Measurements from ENCODE around the gene TNXB. TPM values are rescaled to one million over a fixed set of nuclear protein-coding genes. Genes with fewer than 3 reads are reported as not detected.

TNXB gene
- total RNA-seq, 2 donors from 2014 or later, result 10.9 to 15.0 TPM

DNA sequence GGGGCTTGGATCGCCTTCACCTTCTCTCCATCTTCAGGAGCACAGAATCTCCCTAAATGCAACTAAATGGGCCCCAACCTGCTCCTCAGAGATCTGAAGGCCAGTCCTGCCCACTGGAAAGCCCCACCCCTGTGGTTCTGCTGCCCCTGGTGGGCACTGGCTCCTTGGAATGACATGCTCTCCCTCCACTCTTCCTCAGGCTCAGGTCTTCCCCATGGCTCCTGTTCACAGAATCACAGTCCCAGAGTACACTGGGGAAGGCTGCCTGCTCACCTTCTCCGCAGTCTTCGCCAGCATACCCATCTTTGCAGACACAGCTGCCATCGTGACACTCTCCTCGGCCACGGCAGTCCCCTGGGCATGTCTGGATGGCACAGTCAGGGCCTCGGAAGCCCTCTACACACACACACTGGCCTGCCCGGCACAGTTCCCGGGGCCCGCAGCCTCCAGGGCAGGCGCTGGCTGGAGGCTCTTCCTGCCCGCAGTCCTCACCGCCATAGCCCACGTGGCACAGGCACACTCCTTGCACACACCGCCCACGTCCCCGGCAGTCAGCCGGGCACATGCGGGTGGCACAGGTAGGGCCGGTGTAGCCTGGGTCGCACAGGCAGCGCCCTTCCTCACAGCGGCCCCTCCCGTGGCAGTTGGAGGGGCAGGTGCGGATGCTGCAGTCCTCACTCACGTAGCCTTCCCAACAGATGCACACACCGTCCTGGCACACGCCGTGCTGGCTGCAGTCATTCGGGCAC is 13.6 kb downstream of the TNXB start:
- no peaks in the 10 kb centered on the region for H3K9me3 Mint-ChIP-seq
- no peak overlapping the region for H3K4me3 Mint-ChIP-seq
- H3K27me3 Mint-ChIP-seq (ENCODE audit: low read depth), result peaks cover 53% of the 10 kb centered on the region
- H3K27ac Mint-ChIP-seq, result no peak overlapping the region
- peak; percentile 7 to 38 for ATAC-seq (replicated peaks in 1 of 2)
- no peak for DNase-seq
- H3K36me3 Mint-ChIP-seq (ENCODE audit: insufficient read depth in 2 of 2), result no peaks in the 10 kb centered on the region
- no peaks in the 10 kb centered on the region for H3K4me1 Mint-ChIP-seq (ENCODE audit: low read depth)

- peaks cover 58% of the 10 kb centered on the region for H3K27me3 Mint-ChIP-seq (ENCODE audit: low read depth)
- no peaks in the 10 kb centered on the region for H3K9me3 Mint-ChIP-seq
- no peaks in the 10 kb centered on the region for H3K4me1 Mint-ChIP-seq (ENCODE audit: low read depth)
- H3K27ac Mint-ChIP-seq, result no peak overlapping the region
- no peak overlapping the region for H3K4me3 Mint-ChIP-seq
- no peaks in the 10 kb centered on the region for H3K36me3 Mint-ChIP-seq (ENCODE audit: insufficient read depth in 2 of 2)
- no peak for DNase-seq
- ATAC-seq (replicated peaks in 1 of 2), result no peak
These were observed 16.2 kb downstream of the TNXB start for GRCh38 chr6:32092760-32093497.

DNA sequence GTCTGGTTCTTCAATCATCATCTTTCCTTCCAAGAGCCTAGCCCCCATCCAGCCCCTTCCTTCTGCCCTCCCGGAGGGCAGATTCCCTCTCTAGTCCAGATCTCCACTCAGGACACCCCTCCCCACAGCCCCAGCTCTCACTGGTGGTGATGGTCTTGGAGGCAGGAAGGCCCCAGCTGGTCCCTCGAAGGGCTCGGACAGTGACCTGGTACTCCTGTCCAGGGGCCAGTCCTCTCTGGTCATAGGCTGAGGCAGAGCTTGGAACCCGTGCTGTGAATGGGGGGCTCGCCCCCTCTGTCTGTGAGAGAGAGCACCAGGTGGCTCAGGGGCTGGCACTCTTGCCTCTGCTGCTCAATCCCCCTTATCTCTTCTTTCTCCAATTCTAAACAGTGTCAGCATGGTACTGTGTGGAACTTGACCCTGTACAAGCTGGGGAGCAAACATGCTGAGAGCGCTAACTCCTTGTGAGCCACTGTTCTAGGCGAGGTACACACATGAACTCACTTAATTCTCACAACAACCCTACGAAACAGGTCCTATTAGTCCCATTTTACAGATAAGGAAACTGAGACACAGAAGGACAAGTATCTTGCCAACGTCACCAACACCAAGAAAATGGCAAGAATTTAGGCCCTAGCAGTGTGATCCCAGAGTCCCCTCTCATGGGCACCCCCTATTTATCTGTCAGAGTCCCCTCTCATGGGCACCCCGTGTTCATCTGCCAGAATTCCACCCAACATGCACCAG is 19.9 kb downstream of the TNXB start:
- peaks cover 51% of the 10 kb centered on the region for H3K27me3 Mint-ChIP-seq (ENCODE audit: low read depth)
- H3K9me3 Mint-ChIP-seq, result no peaks in the 10 kb centered on the region
- ATAC-seq (replicated peaks in 1 of 2) (no peak), DNase-seq (no peak)
- peaks cover 15% of the 10 kb centered on the region for H3K4me1 Mint-ChIP-seq (ENCODE audit: low read depth)
- H3K27ac Mint-ChIP-seq, result no peak overlapping the region
- H3K36me3 Mint-ChIP-seq (ENCODE audit: insufficient read depth in 2 of 2), result no peaks in the 10 kb centered on the region
- peak overlapping the region in 1 of 2 donors; percentile 33 for H3K4me3 Mint-ChIP-seq

GRCh38 chr6:32088487-32089049 is 20.6 kb downstream of the TNXB start:
- no peak for ATAC-seq (replicated peaks in 1 of 2)
- Mint-ChIP-seq H3K36me3 (ENCODE audit: insufficient read depth in 2 of 2) (no peaks in the 10 kb centered on the region), H3K27me3 (ENCODE audit: low read depth) (peaks cover 55% of the 10 kb centered on the region), H3K27ac (no peak overlapping the region), H3K4me3 (no peak overlapping the region), H3K9me3 (no peaks in the 10 kb centered on the region), H3K4me1 (ENCODE audit: low read depth) (peaks cover 15% of the 10 kb centered on the region)
- DNase-seq, result no peak

DNA sequence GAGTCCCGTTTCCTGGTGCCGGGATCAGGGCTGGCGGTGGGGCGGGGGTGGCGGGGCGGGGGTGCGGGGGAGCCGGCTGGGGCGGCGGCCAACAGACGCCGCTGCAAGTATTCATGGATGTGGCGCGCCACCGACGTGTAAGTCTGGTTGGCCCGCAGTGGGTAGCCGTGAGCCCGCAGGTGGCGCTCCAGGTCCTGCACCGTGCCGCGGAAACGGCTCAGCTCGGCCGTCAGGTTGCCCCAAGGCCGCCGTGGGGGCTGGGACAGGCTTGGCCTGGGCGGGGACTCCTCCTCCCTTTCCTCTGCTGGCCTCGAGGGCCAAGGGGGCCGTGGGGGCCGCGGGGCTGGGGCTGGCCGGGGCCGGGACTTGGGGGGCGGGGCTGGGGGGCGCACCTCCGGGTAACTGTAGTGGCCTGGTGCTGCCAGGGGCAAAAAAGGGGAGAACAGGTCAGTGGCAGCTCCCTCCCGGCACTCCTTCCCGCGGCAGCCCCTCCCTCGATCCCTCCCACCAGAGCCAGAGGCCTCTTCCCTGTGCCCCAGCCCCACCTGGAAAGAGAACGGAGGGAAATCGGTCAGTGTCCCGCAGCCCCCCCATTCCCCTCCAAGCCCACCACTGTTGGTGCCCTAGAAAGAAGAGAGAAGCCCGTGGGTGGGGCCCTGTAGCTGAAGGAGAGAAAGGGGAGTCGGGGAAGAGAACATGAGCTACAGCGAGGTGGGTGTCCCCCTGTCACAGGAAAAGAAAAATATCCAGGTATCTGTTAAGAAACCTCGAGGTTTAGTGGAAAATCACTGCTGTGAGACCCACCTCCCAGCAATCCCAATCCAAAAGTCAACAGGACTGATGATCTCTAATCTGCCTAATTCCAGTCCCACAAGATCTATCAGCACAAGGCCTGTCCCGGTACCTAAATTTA is 21.3 kb downstream of the TNXB start:
- Mint-ChIP-seq H3K9me3 (no peaks in the 10 kb centered on the region), H3K27me3 (ENCODE audit: low read depth) (peaks cover 63% of the 10 kb centered on the region), H3K4me3 (no peak overlapping the region), H3K27ac (no peak overlapping the region), H3K4me1 (ENCODE audit: low read depth) (peaks cover 15% of the 10 kb centered on the region), H3K36me3 (ENCODE audit: insufficient read depth in 2 of 2) (no peaks in the 10 kb centered on the region)
- peak; percentile 89 to 92 for ATAC-seq (replicated peaks in 1 of 2)
- DNase-seq, result peak; percentile 83 to 84

GRCh38 chr6:32086661-32087573 is 22.2 kb downstream of the TNXB start:
- ATAC-seq (replicated peaks in 1 of 2), result peak; percentile 54 to 56
- H3K36me3 Mint-ChIP-seq (ENCODE audit: insufficient read depth in 2 of 2), result no peaks in the 10 kb centered on the region
- peak; percentile 46 to 48 for DNase-seq
- peaks cover 62% of the 10 kb centered on the region for H3K27me3 Mint-ChIP-seq (ENCODE audit: low read depth)
- H3K27ac Mint-ChIP-seq, result no peak overlapping the region
- peak overlapping the region; percentile 31 to 56 for H3K4me3 Mint-ChIP-seq
- peaks cover 15% of the 10 kb centered on the region for H3K4me1 Mint-ChIP-seq (ENCODE audit: low read depth)
- no peaks in the 10 kb centered on the region for H3K9me3 Mint-ChIP-seq

- Mint-ChIP-seq H3K27me3 (ENCODE audit: low read depth) (peaks cover 62% of the 10 kb centered on the region), H3K27ac (no peak overlapping the region), H3K4me3 (no peak overlapping the region), H3K4me1 (ENCODE audit: low read depth) (peaks cover 15% of the 10 kb centered on the region), H3K36me3 (ENCODE audit: insufficient read depth in 2 of 2) (no peaks in the 10 kb centered on the region), H3K9me3 (no peaks in the 10 kb centered on the region)
- ATAC-seq (replicated peaks in 1 of 2) (no peak), DNase-seq (no peak)
These were observed 23.2 kb downstream of the TNXB start for GRCh38 chr6:32085759-32086459.

DNA sequence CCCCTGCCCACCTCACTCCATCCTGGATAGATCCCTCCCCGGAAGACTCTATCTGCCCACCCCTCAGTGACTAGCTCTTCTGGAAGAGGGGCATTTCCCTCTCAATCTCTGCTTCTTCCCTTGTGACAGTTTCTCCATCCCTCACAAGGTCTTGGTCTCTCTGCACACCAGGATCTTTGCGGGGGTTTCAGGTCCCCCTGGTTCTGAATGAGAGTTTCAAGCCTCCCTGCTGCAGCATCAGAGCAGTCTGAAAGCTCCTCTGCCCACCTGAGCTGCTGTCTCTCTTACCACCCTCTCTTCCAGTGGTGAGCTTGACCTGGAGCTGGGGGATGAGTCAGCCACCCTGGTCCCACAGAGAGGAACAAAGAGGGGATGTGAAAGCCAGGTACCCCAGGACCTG is 24.4 kb downstream of the TNXB start:
- ATAC-seq (replicated peaks in 1 of 2), result no peak
- Mint-ChIP-seq H3K27me3 (ENCODE audit: low read depth) (peaks cover 61% of the 10 kb centered on the region), H3K4me3 (no peak overlapping the region), H3K36me3 (ENCODE audit: insufficient read depth in 2 of 2) (no peaks in the 10 kb centered on the region), H3K9me3 (no peaks in the 10 kb centered on the region), H3K27ac (no peak overlapping the region), H3K4me1 (ENCODE audit: low read depth) (peaks cover 15% of the 10 kb centered on the region)
- no peak for DNase-seq

GRCh38 chr6:32083812-32084768 is 25.0 kb downstream of the TNXB start:
- ATAC-seq (replicated peaks in 1 of 2) (no peak), DNase-seq (no peak)
- H3K4me1 Mint-ChIP-seq (ENCODE audit: low read depth), result peaks cover 15% of the 10 kb centered on the region
- H3K4me3 Mint-ChIP-seq, result no peak overlapping the region
- H3K36me3 Mint-ChIP-seq (ENCODE audit: insufficient read depth in 2 of 2), result no peaks in the 10 kb centered on the region
- H3K27ac Mint-ChIP-seq, result no peak overlapping the region
- no peaks in the 10 kb centered on the region for H3K9me3 Mint-ChIP-seq
- H3K27me3 Mint-ChIP-seq (ENCODE audit: low read depth), result peaks cover 54% of the 10 kb centered on the region

DNA sequence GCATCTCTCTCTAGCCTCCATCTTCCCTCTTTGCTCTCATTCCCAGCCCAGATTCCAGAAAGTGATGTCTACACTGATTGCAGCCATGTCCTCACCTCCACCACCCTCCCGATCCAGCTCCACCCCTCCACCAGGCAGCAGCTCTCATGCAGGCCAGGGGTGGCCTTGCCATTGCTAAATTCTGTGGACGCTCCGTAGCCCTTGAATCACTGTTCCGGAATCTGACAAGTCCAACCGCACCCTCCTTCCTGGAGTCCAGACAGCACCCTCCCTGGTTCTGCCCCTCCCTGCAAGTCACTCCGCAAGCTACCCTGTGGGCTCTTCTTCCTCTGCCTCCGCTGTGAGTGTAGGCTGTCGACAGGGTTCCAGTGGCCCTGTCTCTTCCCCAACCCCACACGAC is 26.2 kb downstream of the TNXB start:
- peaks cover 46% of the 10 kb centered on the region for H3K27me3 Mint-ChIP-seq (ENCODE audit: low read depth)
- H3K4me1 Mint-ChIP-seq (ENCODE audit: low read depth), result peaks cover 15% of the 10 kb centered on the region
- H3K36me3 Mint-ChIP-seq (ENCODE audit: insufficient read depth in 2 of 2), result no peaks in the 10 kb centered on the region
- ATAC-seq (replicated peaks in 1 of 2) (no peak), DNase-seq (no peak)
- no peak overlapping the region for H3K27ac Mint-ChIP-seq
- no peaks in the 10 kb centered on the region for H3K9me3 Mint-ChIP-seq
- H3K4me3 Mint-ChIP-seq, result no peak overlapping the region

Measured in activated T-cell treated with anti-CD3 and anti-CD28 coated beads, Interleukin-2, amount 50 U/mL, for 72 hours (primary cell).